Hepatic stellate cell (primary cell): ENCODE results near the gene ZNF282.
"Not testable (repeated sequence)": the region's sequence is repeated elsewhere in the genome, so short reads cannot be mapped to it uniquely, and the experiment has no call there.

Experiments used
- DNase-seq: peaks from one replicate; pipeline ENCODE4 v3.0.0; 2011; ENCODE audit warnings: low spot score

The ZNF282 gene

DNA sequence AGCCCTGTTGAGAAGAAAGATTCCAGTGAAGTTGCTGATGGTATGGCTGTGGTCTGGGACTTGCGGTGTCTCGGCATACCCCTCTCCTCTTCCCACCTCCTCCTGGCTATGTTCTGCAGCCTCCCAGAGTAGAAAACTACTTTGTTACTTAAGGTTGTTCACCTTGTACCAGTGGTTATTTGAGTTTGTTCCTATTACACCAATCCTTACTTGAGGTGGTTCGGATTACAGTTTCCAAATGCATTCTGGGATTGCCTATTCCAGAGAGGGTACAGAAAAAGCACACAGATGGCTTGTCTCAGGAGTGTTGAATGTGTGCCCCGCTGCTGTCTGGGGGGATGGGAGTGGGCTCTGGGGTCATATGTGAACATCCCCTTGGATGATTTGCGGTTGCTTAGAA, 59.8 kb downstream of the ZNF282 start:
- no peak for DNase-seq

DNA sequence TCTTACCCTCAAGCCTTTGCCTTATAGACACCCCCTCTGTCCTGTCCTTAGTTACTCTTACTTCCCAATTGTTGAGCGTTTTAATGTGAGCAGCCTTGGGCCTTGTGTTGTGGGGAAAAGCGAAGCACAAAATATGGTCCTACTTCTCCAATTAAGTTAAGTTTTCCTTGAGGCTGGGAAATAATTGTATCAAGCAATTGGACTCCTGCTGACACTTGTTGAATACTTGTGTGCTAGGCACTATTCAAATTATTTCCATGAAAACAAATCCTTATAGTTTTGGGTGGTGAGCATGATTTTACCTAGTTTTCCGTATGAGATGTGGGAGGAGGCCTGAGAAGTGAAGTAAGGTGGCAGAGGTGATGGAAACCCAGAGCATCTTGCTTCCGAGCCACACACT, 61.2 kb downstream of the ZNF282 start:
- DNase-seq: no peak

DNA sequence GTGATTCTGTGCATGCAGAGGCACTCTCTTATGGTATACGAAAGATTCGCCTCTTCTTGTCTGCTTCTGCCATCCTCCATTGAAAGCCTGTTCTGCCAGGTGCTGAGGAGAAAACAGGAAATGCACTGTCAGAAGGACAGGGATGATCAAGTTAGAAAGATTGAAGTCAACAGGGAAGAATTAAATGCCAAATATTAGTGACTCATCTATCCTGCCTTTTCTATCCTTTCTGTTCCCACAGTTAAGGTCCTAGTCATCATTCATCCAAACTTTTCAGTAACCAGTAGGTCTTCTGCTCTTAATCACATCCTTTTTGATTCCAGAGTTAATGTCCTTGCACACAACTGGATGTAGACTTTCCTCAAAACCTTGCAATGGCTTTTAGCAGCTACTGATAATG, 61.8 kb downstream of the ZNF282 start:
- no peak for DNase-seq

DNA sequence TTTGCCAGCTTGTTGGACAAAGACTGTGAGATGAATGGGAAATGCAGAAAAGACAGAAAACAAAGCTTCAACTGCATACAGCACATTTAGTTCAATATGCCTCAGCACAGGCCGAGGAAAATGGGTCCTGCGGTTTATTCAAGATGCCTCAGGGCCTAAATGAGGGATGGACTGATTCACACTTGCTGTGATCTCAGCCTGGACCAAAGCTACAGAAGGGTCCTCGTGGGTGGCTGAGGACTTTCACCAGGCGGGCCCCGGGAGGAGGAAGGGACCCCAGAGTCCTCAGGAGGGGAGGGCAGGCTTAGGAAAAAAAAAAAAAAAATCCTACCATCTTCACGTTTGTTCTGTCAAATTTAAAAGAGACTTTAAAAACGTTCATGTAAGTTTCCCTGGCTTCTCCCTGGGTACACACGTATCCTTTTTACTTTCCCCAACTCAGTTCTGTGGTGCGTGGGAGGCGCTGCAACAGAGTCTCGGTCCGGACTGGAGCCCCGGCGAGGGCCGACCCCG, 66.0 kb downstream of the ZNF282 start:
- DNase-seq: no peak

DNA sequence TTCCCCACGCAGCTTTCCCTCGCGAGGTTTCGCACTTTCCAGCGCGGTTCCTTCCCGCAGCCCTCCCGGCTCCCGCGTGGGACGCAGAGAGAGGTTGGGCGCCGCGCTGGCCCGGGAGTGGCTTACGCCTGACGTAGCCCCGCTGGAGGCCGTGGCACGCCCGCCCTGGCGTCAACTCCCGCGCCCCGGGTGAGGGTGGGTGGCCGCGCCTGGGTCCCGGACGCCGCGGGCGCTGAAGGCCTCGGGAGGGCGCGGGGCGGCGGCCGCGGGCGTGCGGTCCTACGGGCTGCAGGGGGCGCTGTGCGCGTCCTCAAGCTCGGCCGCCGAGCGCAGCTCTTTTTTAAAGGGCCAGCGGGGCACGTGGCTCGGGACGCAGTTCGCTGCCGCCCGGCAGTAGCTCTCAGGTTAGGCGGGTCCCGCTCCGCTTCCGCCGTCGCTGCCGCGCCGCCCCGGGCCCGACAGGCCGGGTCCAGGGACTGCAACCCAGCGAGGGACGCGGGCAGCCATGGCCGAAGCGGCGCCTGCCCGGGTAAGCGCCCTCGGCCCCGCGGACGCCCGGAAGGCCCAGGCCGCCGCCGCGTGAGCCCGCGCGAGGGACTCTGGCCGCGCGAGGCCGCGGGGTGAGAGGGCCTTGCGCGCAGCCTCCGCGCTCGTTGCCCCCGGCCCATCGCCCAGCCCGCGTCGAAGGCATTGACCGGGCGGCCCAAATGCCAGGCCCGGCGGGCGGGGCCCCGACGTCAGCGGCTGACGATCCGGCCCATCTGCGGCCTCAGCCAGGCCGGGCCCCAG, 66.7 kb downstream of the ZNF282 start, which contains the start of gene ZNF783:
TSS of gene ZNF783 (plus strand) at position 368 of the 789 bp plus-strand sequence. CDS start at position 506, 138 bp downstream.
- DNase-seq: peak; percentile 89

GRCh38 chr7:149266451-149266850, 71.1 kb downstream of the ZNF282 start:
- DNase-seq: no peak

DNA sequence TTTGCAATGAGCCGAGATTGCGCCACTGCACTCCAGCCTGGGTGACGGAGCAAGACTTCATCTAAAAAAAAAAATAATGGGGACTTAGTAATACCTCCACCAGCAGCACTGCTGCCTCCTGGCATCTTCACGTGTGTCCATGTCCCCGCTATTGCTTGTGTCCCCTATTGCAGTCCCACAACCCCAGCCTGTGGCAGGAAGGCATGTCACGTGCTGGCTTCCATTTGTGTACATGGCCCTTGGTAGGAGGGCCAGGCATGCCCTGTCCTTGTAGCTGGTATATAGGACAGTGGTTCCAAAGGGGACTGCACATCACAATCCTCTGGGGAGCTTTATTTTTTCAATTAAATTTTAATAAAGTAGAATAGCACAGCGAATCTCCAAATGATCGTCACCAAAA, 72.4 kb downstream of the ZNF282 start:
- no peak for DNase-seq

DNA sequence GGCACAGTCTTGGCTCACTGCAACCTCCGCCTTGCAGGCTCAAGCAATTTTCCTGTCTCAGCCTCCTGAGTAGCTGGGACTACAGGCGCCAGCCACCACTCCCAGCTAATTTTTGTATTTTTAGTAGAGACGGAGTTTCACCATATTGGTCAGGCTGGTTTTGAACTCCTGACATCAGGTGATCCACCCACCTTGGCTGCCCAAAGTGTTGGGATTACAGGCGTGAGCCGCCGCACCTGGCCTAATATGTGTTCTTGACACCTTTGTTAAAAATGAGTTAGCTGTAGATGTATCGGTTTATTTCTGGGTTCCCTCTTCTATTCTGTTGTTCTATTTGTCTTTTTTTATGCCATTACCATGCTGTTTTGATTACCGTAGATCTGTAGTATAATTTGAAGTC, 79.1 kb downstream of the ZNF282 start:
- DNase-seq: not testable (repeated sequence)
